Fibroblast of gingiva (primary cell): ENCODE data around the gene FLYWCH2.

Source experiments
- DNase-seq: peaks from one replicate; pipeline ENCODE4 v3.0.0-alpha.2; 2011; ENCODE audit warnings: low read depth

The FLYWCH2 gene

GRCh38 chr16:2882650-2883457 lies at the start of gene FLYWCH2:
TSS of gene FLYWCH2 (plus strand) at chr16:2883215. CDS start at chr16:2896450, 13,235 bp downstream.
- peak; percentile 99 for DNase-seq

- no peak for DNase-seq
Measured at GRCh38 chr16:2833776-2834175, 49.2 kb upstream of the FLYWCH2 start.

GRCh38 chr16:2834968-2835367 lies 48.0 kb upstream of the FLYWCH2 start:
- no peak for DNase-seq

- DNase-seq = peak; percentile 55
Measured at GRCh38 chr16:2835638-2836493, 47.1 kb upstream of the FLYWCH2 start.

- no peak for DNase-seq
Measured at GRCh38 chr16:2836646-2837508, 46.1 kb upstream of the FLYWCH2 start.

GRCh38 chr16:2838928-2839327 lies 44.1 kb upstream of the FLYWCH2 start:
- DNase-seq = peak; percentile 57

GRCh38 chr16:2839650-2840450 lies 43.2 kb upstream of the FLYWCH2 start:
- DNase-seq = no peak

- no peak for DNase-seq
Measured at GRCh38 chr16:2840914-2841313, 42.1 kb upstream of the FLYWCH2 start.

GRCh38 chr16:2841606-2842339 lies 41.2 kb upstream of the FLYWCH2 start:
- DNase-seq = no peak

GRCh38 chr16:2842340-2843000 lies 40.5 kb upstream of the FLYWCH2 start:
- DNase-seq = peak; percentile 14

GRCh38 chr16:2843526-2843925 lies 39.5 kb upstream of the FLYWCH2 start:
- DNase-seq = no peak

GRCh38 chr16:2845116-2845515 lies 37.9 kb upstream of the FLYWCH2 start:
- DNase-seq = no peak

- DNase-seq = no peak
Measured at GRCh38 chr16:2846511-2847310, 36.3 kb upstream of the FLYWCH2 start.

- no peak for DNase-seq
Measured at GRCh38 chr16:2848933-2849725, 33.9 kb upstream of the FLYWCH2 start.

GRCh38 chr16:2852003-2852730 lies 30.8 kb upstream of the FLYWCH2 start:
- DNase-seq = no peak

- no peak for DNase-seq
Measured at GRCh38 chr16:2852731-2853507, 30.1 kb upstream of the FLYWCH2 start.
